HG03095 (cell line): ENCODE results near the gene GDI2.

Source experiments
- ATAC-seq: cut with Tn5 transposase; IDR thresholded peaks from one replicate; pipeline ENCODE4 v1.9.1; 2021; ENCODE audit warnings: moderate library complexity; ENCODE audit not compliant: unreplicated experiment

GDI2 gene

GRCh38 chr10:5744849-5745248 lies 68.4 kb downstream of the GDI2 start:
- no peak for ATAC-seq

- ATAC-seq = no peak
Observed at GRCh38 chr10:5743736-5744135, 69.5 kb downstream of the GDI2 start.

- ATAC-seq = no peak
Observed at GRCh38 chr10:5742116-5742515, 71.1 kb downstream of the GDI2 start.

GRCh38 chr10:5741276-5741675 lies 72.0 kb downstream of the GDI2 start:
- no peak for ATAC-seq

GRCh38 chr10:5738427-5738826 lies 74.8 kb downstream of the GDI2 start:
- no peak for ATAC-seq

- ATAC-seq = no peak
Observed at GRCh38 chr10:5737352-5737751, 75.9 kb downstream of the GDI2 start.

- ATAC-seq = no peak
Observed at GRCh38 chr10:5736591-5736990, 76.6 kb downstream of the GDI2 start.

- no peak for ATAC-seq
Observed at GRCh38 chr10:5735119-5735518, 78.1 kb downstream of the GDI2 start.

GRCh38 chr10:5732141-5732540 lies 81.1 kb downstream of the GDI2 start:
- no peak for ATAC-seq

GRCh38 chr10:5731559-5731958 lies 81.7 kb downstream of the GDI2 start:
- no peak for ATAC-seq

GRCh38 chr10:5730766-5731165 lies 82.5 kb downstream of the GDI2 start:
- ATAC-seq = no peak

GRCh38 chr10:5723692-5724091 lies 89.5 kb downstream of the GDI2 start:
- ATAC-seq = no peak

GRCh38 chr10:5720182-5720581 lies 93.1 kb downstream of the GDI2 start:
- ATAC-seq = no peak

- no peak for ATAC-seq
Observed at GRCh38 chr10:5719546-5719945, 93.7 kb downstream of the GDI2 start.
